Small intestine (tissue), 7 donors: ENCODE measurements around the gene RHOC. TPM values are rescaled to one million over a fixed set of nuclear protein-coding genes. Genes with fewer than 3 reads are reported as not detected.
A peak's percentile ranks its signal among the peaks of the same experiment; 100 is the strongest.

Experiments
- DNase-seq, 2 donors: peaks; one replicate each; pipeline versions ENCODE4 v3.0.0 to v3.0.0-alpha.2; 2013
- FAIRE-seq: peaks from 2 replicates; lab custom pipeline; 2012; peaks lifted over from hg19 to GRCh38; lab: Jason Lieb, UNC
- H3K27ac ChIP-seq, 3 donors: one replicate each; pipeline ENCODE4 v1.5.1; 2013; ENCODE audit warnings: low read length in 2 of 3, mild to moderate bottlenecking in 2 of 3, control low read depth in 1 of 3, inconsistent platforms in 1 of 3, low read depth in 1 of 3, moderate library complexity in 1 of 3
- H3K27me3 ChIP-seq, 3 donors: one replicate each; pipeline ENCODE4 v1.6.1; 2013; ENCODE audit warnings: low read length in 3 of 3, inconsistent platforms in 1 of 3; ENCODE audit not compliant: control insufficient read depth in 3 of 3, insufficient read depth in 3 of 3
- H3K36me3 ChIP-seq, 3 donors: one replicate each; pipeline ENCODE4 v1.6.1; 2013; ENCODE audit warnings: low read length in 3 of 3, inconsistent platforms in 1 of 3, low read depth in 1 of 3, mild to moderate bottlenecking in 1 of 3, moderate library complexity in 1 of 3; ENCODE audit not compliant: control insufficient read depth in 3 of 3, insufficient read depth in 2 of 3
- H3K4me1 ChIP-seq, 3 donors: one replicate each; pipeline ENCODE4 v1.6.1; 2013; ENCODE audit warnings: low read length in 2 of 3, inconsistent platforms in 1 of 3, low read depth in 1 of 3, mild to moderate bottlenecking in 1 of 3, moderate library complexity in 1 of 3; ENCODE audit not compliant: control insufficient read depth in 3 of 3, insufficient read depth in 2 of 3
- H3K4me3 ChIP-seq, 3 donors: one replicate each; pipeline ENCODE4 v1.5.1; 2013; ENCODE audit warnings: low read length in 3 of 3, control low read depth in 1 of 3, inconsistent platforms in 1 of 3, low read depth in 1 of 3, mild to moderate bottlenecking in 1 of 3, moderate library complexity in 1 of 3
- H3K9me3 ChIP-seq, 2 donors: one replicate each; pipeline ENCODE4 v1.6.1; 2013; ENCODE audit warnings: low read depth in 1 of 2, low read length in 1 of 2; ENCODE audit not compliant: control insufficient read depth in 2 of 2, insufficient read depth in 1 of 2
- WGBS, 3 donors: extraction: QIAGEN DNeasy Blood & Tissue Kit; methylation state at CpG; one replicate each; pipeline ENCODE4 v1.1.7; 2013; 5-methylcytosine and 5-hydroxymethylcytosine counted together
- polyA plus RNA-seq, 4 donors: library from polyadenylated mRNA; stranded (reverse) in 3 of 4; unstranded in 1 of 4; fragments of 200-250 nt in 3 of 4; fragments of 120-200 nt in 1 of 4; gene quantifications; one replicate each; pipeline versions ENCODE4 v1.2.1 to v1.2.3, GENCODE V29; 2013
- donor health status: healthy with polysubstance abuse.
- donor health status: control.
- donor health status: control.
- donor health status: Bipolar disorder and iron deficiency.
- donor health status: healthy.

RHOC gene
- polyA plus RNA-seq, 4 donors, result 235 to 1,126 (median 700) TPM

DNA sequence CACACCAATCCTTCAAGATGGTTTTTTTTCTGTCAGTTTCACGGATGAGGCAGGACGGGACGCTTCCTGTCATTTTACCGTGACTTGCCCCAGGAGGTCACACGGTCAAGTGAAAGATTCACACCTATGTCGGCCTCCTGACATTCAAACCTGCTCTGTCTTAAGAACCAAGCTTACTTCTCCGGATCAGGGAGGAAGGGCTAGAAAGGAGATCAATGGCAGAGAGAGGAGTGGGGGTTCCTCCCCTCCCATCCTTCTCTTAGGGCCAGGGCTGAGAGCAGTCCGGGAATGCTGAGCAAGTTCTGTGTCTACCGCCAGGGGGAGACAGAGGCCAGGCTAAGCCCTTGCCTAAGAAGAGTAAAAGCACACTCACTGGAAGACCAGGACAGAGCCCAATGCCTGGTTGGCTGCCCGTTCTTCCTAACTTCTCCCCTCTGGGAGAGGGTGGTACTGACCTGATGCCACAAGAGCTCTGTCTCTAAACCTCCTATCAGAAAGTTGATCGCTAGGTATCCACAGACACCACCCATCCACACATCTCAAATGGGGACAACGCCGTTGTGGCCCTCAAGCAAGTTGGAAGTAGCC is 9.3 kb upstream of the RHOC start:
- H3K27me3 ChIP-seq, result peaks cover 0 to 49% (median 0%) of the 10 kb centered on the region in 3 donors
- no peaks in the 10 kb centered on the region for H3K36me3 ChIP-seq
- DNase-seq, result peak; percentile 91 to 95
- 15 to 17% (median 17%) methylated on average over 13 of the region's 13 CpGs for WGBS, 3 donors
- peaks cover 0 to 9% (median 0%) of the 10 kb centered on the region in 3 donors for H3K4me1 ChIP-seq
- peak overlapping the region in 2 of 3 donors; percentile 57 for H3K4me3 ChIP-seq
- H3K9me3 ChIP-seq, result no peaks in the 10 kb centered on the region
- no peak overlapping the region for H3K27ac ChIP-seq
- no peak for FAIRE-seq

- peak within 1 kb of the TSS in 2 of 3 donors; percentile 35 to 69 for H3K27ac ChIP-seq
- H3K4me3 ChIP-seq, result peak within 1 kb of the TSS; percentile 19 to 57 (median 57)
- peaks cover 0 to 9% (median 0%) of the 10 kb centered on the region in 3 donors for H3K4me1 ChIP-seq
- 0 to 1% (median 0%) methylated on average over 35 to 51 of the region's 51 CpGs for whole genome bisulfite sequencing, 3 donors
- H3K9me3 ChIP-seq, result no peaks in the 10 kb centered on the region
- no peaks in the 10 kb centered on the region for H3K36me3 ChIP-seq
- FAIRE-seq, result no peak
- peaks cover 0 to 54% (median 0%) of the 10 kb centered on the region in 3 donors for H3K27me3 ChIP-seq
- peak; percentile 97 to 98 for DNase-seq
Measured at GRCh38 chr1:112715264-112716053, 8.5 kb upstream of the RHOC start, which contains the start of gene PPM1J. Gene PPM1J (minus strand): TSS chr1:112715332. CDS start chr1:112715301, 31 bp downstream.

- H3K9me3 ChIP-seq, result no peaks in the 10 kb centered on the region
- peaks cover 0 to 47% (median 0%) of the 10 kb centered on the region in 3 donors for H3K27me3 ChIP-seq
- no peaks in the 10 kb centered on the region for H3K36me3 ChIP-seq
- WGBS, 3 donors, result 1 to 2% (median 1%) methylated on average over 56 to 86 of the region's 86 CpGs
- peak overlapping the region in 2 of 3 donors; percentile 47 to 57 for H3K4me3 ChIP-seq
- peak; percentile 30 to 58 for DNase-seq
- peaks cover 0 to 9% (median 0%) of the 10 kb centered on the region in 3 donors for H3K4me1 ChIP-seq
- no peak overlapping the region for H3K27ac ChIP-seq
- no peak for FAIRE-seq
Measured at GRCh38 chr1:112714313-112715263, 7.7 kb upstream of the RHOC start.

- peak in 1 of 2 donors; percentile 28 for DNase-seq
- H3K4me3 ChIP-seq, result peak overlapping the region in 2 of 3 donors; percentile 47 to 57
Measured at GRCh38 chr1:112713466-112714312, 6.8 kb upstream of the RHOC start.

GRCh38 chr1:112712701-112713128 is 5.8 kb upstream of the RHOC start:
- WGBS, 3 donors, result 84 to 88% (median 84%) methylated on average over 9 of the region's 9 CpGs
- Histone ChIP-seq H3K27me3 (peaks cover 0 to 42% (median 0%) of the 10 kb centered on the region in 3 donors), H3K4me1 (peaks cover 0 to 9% (median 0%) of the 10 kb centered on the region in 3 donors), H3K9me3 (no peaks in the 10 kb centered on the region), H3K4me3 (no peak overlapping the region), H3K27ac (no peak overlapping the region), H3K36me3 (no peaks in the 10 kb centered on the region)
- FAIRE-seq (no peak), DNase-seq (no peak)

More at GRCh38 chr1:112713466-112714312, 6.8 kb upstream of the RHOC start:
- Histone ChIP-seq H3K36me3 (no peaks in the 10 kb centered on the region), H3K27ac (no peak overlapping the region), H3K9me3 (no peaks in the 10 kb centered on the region), H3K27me3 (peaks cover 0 to 42% (median 0%) of the 10 kb centered on the region in 3 donors), H3K4me1 (peaks cover 0 to 9% (median 0%) of the 10 kb centered on the region in 3 donors)
- FAIRE-seq, result no peak
- WGBS, 3 donors, result 34 to 51% (median 44%) methylated on average over 13 to 14 of the region's 14 CpGs

DNA sequence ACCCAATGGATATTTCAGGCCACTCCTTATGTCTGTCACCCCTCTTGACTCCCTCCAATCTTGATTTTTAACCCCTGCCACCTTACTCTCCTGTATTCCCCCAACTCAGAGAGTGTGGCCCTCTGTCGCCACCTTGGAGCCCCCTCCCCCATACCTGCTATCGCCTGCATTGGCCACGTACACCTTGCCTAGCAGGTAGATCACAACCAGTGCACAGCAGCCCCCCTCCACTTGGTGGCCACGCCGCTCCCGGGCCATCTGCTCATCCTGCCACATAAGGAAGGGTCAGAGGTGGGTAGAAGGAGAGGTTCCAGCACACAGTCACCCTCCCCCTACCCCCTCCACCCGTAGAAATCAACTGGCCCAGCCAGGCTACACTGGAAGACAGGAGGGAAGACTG is 5.3 kb upstream of the RHOC start:
- FAIRE-seq (no peak), DNase-seq (no peak)

GRCh38 chr1:112711670-112712069 is 4.7 kb upstream of the RHOC start:
- H3K4me1 ChIP-seq, result peaks cover 0 to 13% (median 0%) of the 10 kb centered on the region in 3 donors
- H3K36me3 ChIP-seq, result no peaks in the 10 kb centered on the region
- DNase-seq (no peak), FAIRE-seq (no peak)
- no peak overlapping the region for H3K27ac ChIP-seq
- peaks cover 0 to 37% (median 0%) of the 10 kb centered on the region in 3 donors for H3K27me3 ChIP-seq
- 81 to 91% (median 90%) methylated on average over 11 of the region's 11 CpGs for WGBS, 3 donors
- no peak overlapping the region for H3K4me3 ChIP-seq
- no peaks in the 10 kb centered on the region for H3K9me3 ChIP-seq

More for the DNA sequence above, 5.3 kb upstream of the RHOC start:
- Histone ChIP-seq H3K36me3 (no peaks in the 10 kb centered on the region), H3K27ac (no peak overlapping the region), H3K27me3 (peaks cover 0 to 39% (median 0%) of the 10 kb centered on the region in 3 donors), H3K4me1 (peaks cover 0 to 13% (median 0%) of the 10 kb centered on the region in 3 donors), H3K9me3 (no peaks in the 10 kb centered on the region), H3K4me3 (no peak overlapping the region)
- WGBS, 3 donors, result 77 to 90% (median 87%) methylated on average over 7 of the region's 7 CpGs
